ENCODE data around the gene SCNN1B.

DNA sequence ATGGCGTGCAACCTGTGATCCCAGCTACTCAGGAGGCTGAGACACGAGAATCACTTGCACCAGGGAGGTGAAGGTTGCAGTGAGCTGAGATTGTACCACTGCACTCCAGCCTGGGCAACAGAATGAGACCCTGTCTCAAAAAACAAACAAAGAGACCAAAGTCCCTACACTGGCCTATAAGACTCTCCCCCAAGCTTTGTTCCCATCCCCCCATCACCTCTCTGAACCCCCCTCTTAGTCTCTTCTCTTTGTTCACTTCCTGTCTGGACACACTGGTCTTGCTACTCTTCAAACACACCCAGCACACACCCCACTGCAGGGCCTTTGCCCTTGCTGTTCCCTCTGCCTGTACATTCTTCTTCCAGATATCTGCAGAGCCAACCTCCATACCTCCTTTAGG, 7.8 kb upstream of the SCNN1B start:
- TF ChIP-seq POLR2AphosphoS5 (IDR thresholded peaks at IDR 0.05) (no peak), POLR2A (IDR thresholded peaks at IDR 0.05) (no peak)
- TF ChIP-seq, protein P1, sequence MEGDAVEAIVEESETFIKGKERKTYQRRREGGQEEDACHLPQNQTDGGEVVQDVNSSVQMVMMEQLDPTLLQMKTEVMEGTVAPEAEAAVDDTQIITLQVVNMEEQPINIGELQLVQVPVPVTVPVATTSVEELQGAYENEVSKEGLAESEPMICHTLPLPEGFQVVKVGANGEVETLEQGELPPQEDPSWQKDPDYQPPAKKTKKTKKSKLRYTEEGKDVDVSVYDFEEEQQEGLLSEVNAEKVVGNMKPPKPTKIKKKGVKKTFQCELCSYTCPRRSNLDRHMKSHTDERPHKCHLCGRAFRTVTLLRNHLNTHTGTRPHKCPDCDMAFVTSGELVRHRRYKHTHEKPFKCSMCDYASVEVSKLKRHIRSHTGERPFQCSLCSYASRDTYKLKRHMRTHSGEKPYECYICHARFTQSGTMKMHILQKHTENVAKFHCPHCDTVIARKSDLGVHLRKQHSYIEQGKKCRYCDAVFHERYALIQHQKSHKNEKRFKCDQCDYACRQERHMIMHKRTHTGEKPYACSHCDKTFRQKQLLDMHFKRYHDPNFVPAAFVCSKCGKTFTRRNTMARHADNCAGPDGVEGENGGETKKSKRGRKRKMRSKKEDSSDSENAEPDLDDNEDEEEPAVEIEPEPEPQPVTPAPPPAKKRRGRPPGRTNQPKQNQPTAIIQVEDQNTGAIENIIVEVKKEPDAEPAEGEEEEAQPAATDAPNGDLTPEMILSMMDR (IDR thresholded peaks at IDR 0.05): no peak

All from breast epithelium (tissue), 3 donors.